Hepatic stellate cell (primary cell): ENCODE results near the gene SLC45A2.
"Not testable (repeated sequence)": the region's sequence is repeated elsewhere in the genome, so short reads cannot be mapped to it uniquely, and the experiment has no call there.

Experiments
- DNase-seq: peaks from one replicate; pipeline ENCODE4 v3.0.0; 2011; ENCODE audit warnings: low spot score

Gene SLC45A2

GRCh38 chr5:33984671-33985124, at the start of gene SLC45A2:
Gene SLC45A2 (minus strand): TSS chr5:33984693. CDS start chr5:33984583, 110 bp downstream.
- DNase-seq: no peak

- no peak for DNase-seq
Observed at GRCh38 chr5:34031966-34032365, 47.5 kb upstream of the SLC45A2 start.

- DNase-seq: no peak
Observed at GRCh38 chr5:34031117-34031516, 46.6 kb upstream of the SLC45A2 start.

- not testable (repeated sequence) for DNase-seq
Observed at GRCh38 chr5:34030585-34030984, 46.1 kb upstream of the SLC45A2 start.

GRCh38 chr5:34030048-34030447, 45.6 kb upstream of the SLC45A2 start:
- DNase-seq: no peak

- DNase-seq: no peak
Observed at GRCh38 chr5:34028349-34028748, 43.9 kb upstream of the SLC45A2 start.

- no peak for DNase-seq
Observed at GRCh38 chr5:34026089-34026761, 41.7 kb upstream of the SLC45A2 start.

- DNase-seq: no peak
Observed at GRCh38 chr5:34022121-34022705, 37.7 kb upstream of the SLC45A2 start.

GRCh38 chr5:34021334-34021733, 36.8 kb upstream of the SLC45A2 start:
- DNase-seq: no peak

GRCh38 chr5:34020726-34021125, 36.2 kb upstream of the SLC45A2 start:
- no peak for DNase-seq

GRCh38 chr5:34017254-34017653, 32.8 kb upstream of the SLC45A2 start:
- DNase-seq: no peak

- DNase-seq: no peak
Observed at GRCh38 chr5:34016750-34017149, 32.3 kb upstream of the SLC45A2 start.

GRCh38 chr5:34016222-34016621, 31.7 kb upstream of the SLC45A2 start:
- no peak for DNase-seq

GRCh38 chr5:34015120-34015822, 30.8 kb upstream of the SLC45A2 start:
- no peak for DNase-seq

GRCh38 chr5:34014626-34015025, 30.1 kb upstream of the SLC45A2 start:
- DNase-seq: no peak

GRCh38 chr5:34013547-34013946, 29.1 kb upstream of the SLC45A2 start:
- no peak for DNase-seq

GRCh38 chr5:34012791-34013190, 28.3 kb upstream of the SLC45A2 start:
- DNase-seq: no peak

GRCh38 chr5:34011536-34011935, 27.0 kb upstream of the SLC45A2 start:
- no peak for DNase-seq

GRCh38 chr5:34010146-34010545, 25.7 kb upstream of the SLC45A2 start:
- not testable (repeated sequence) for DNase-seq

- no peak for DNase-seq
Observed at GRCh38 chr5:34009610-34010009, 25.1 kb upstream of the SLC45A2 start.

- DNase-seq: no peak
Observed at GRCh38 chr5:34008802-34009201, 24.3 kb upstream of the SLC45A2 start.

- peak; percentile 91 for DNase-seq
Observed at GRCh38 chr5:34007621-34008600, 23.4 kb upstream of the SLC45A2 start, which contains the start of gene AMACR. Gene AMACR (minus strand): TSS chr5:34008050. CDS start chr5:34008019, 31 bp downstream.
